ENCODE results near the gene DTNBP1.

GRCh38 chr6:15586503-15586902 is 76.3 kb downstream of the DTNBP1 start:
- TF ChIP-seq CTCF (conservative IDR thresholded peaks at IDR 0.05; ENCODE audit: low read depth, low read length), result no peak
- TF ChIP-seq BHLHE40 (IDR thresholded peaks at IDR 0.05; ENCODE audit: low read depth, low read length), result no peak
- no peak for TF ChIP-seq MXI1 (IDR thresholded peaks at IDR 0.05; ENCODE audit: borderline replicate concordance, low read depth, low read length)
- no peak for TF ChIP-seq POLR2A (IDR thresholded peaks at IDR 0.05; ENCODE audit: low read depth, low read length)
- no peak for TF ChIP-seq RFX5 (IDR thresholded peaks at IDR 0.05; ENCODE audit: low read depth, low read length)
- TF ChIP-seq RAD21 (IDR thresholded peaks at IDR 0.05; ENCODE audit: low read length), result no peak
- TF ChIP-seq CEBPB (IDR thresholded peaks at IDR 0.05; ENCODE audit: low read depth, low read length), result no peak
- TF ChIP-seq SMC3 (IDR thresholded peaks at IDR 0.05; ENCODE audit: low read depth, low read length), result no peak
- TF ChIP-seq ELK1 (IDR thresholded peaks at IDR 0.05; ENCODE audit: borderline replicate concordance, low read depth, low read length), result no peak
